ENCODE results near the gene SAPCD1. TPM values are rescaled to one million over a fixed set of nuclear protein-coding genes. Genes with fewer than 3 reads are reported as not detected.

SAPCD1 gene
- total RNA-seq, 1 donor from 2014 or later = 1.2 TPM

- no peak overlapping the region for H3K4me3 Mint-ChIP-seq (ENCODE audit: unreplicated experiment)
- FAIRE-seq (no peak), DNase-seq (ENCODE audit: low read depth) (no peak)
- Histone ChIP-seq H3K9me3 (ENCODE audit: insufficient read depth, low read depth, low read length) (no peaks in the 10 kb centered on the region), H2AFZ (ENCODE audit: low read depth, low read length) (no peak overlapping the region), H4K20me1 (ENCODE audit: insufficient read depth, low read length) (no peaks in the 10 kb centered on the region), H3K4me3 (ENCODE audit: insufficient read depth, low read depth, low read length) (no peak overlapping the region), H3K4me2 (ENCODE audit: low read length) (no peak overlapping the region), H3K27me3 (ENCODE audit: insufficient read depth, low read length) (no peaks in the 10 kb centered on the region), H3K36me3 (ENCODE audit: insufficient read depth, low read length) (no peaks in the 10 kb centered on the region), H3K4me1 (ENCODE audit: insufficient read depth, low read length) (no peaks in the 10 kb centered on the region), H3K27ac (ENCODE audit: low read depth, low read length) (no peak overlapping the region), H3K9ac (ENCODE audit: low read length) (no peak overlapping the region), H3K79me2 (ENCODE audit: insufficient read depth, low read length) (no peaks in the 10 kb centered on the region)
- no peak for TF ChIP-seq EZH2 (IDR thresholded peaks at IDR 0.05; ENCODE audit: insufficient read depth, low read length)
- TF ChIP-seq CTCF (IDR thresholded peaks at IDR 0.05; ENCODE audit: insufficient read depth, low read depth, low read length) = no peak
- H3K4me1 Mint-ChIP-seq (ENCODE audit: low read depth, unreplicated experiment) = peaks cover 10% of the 10 kb centered on the region
- H3K36me3 Mint-ChIP-seq (ENCODE audit: low read depth, unreplicated experiment) = peaks cover 3% of the 10 kb centered on the region
- H3K27ac Mint-ChIP-seq (ENCODE audit: unreplicated experiment) = no peak overlapping the region
- peaks cover 19% of the 10 kb centered on the region for H3K27me3 Mint-ChIP-seq (ENCODE audit: low read depth, unreplicated experiment)
- peaks cover 7% of the 10 kb centered on the region for H3K9me3 Mint-ChIP-seq (ENCODE audit: unreplicated experiment)
Observed at GRCh38 chr6:31718265-31718664, 44.2 kb upstream of the SAPCD1 start.

- Histone ChIP-seq H3K9me3 (ENCODE audit: insufficient read depth, low read depth, low read length) (no peaks in the 10 kb centered on the region), H2AFZ (ENCODE audit: low read depth, low read length) (no peak overlapping the region), H3K9ac (ENCODE audit: low read length) (no peak overlapping the region), H3K36me3 (ENCODE audit: insufficient read depth, low read length) (no peaks in the 10 kb centered on the region), H3K27me3 (ENCODE audit: insufficient read depth, low read length) (no peaks in the 10 kb centered on the region), H3K4me2 (ENCODE audit: low read length) (no peak overlapping the region), H3K4me1 (ENCODE audit: insufficient read depth, low read length) (no peaks in the 10 kb centered on the region), H4K20me1 (ENCODE audit: insufficient read depth, low read length) (no peaks in the 10 kb centered on the region), H3K27ac (ENCODE audit: low read depth, low read length) (no peak overlapping the region), H3K79me2 (ENCODE audit: insufficient read depth, low read length) (no peaks in the 10 kb centered on the region), H3K4me3 (ENCODE audit: insufficient read depth, low read depth, low read length) (no peak overlapping the region)
- Mint-ChIP-seq H3K27me3 (ENCODE audit: low read depth, unreplicated experiment) (peaks cover 19% of the 10 kb centered on the region), H3K4me3 (ENCODE audit: unreplicated experiment) (peak overlapping the region; percentile 57), H3K9me3 (ENCODE audit: unreplicated experiment) (peaks cover 7% of the 10 kb centered on the region), H3K27ac (ENCODE audit: unreplicated experiment) (no peak overlapping the region), H3K4me1 (ENCODE audit: low read depth, unreplicated experiment) (peaks cover 8% of the 10 kb centered on the region), H3K36me3 (ENCODE audit: low read depth, unreplicated experiment) (peaks cover 3% of the 10 kb centered on the region)
- no peak for TF ChIP-seq CTCF (IDR thresholded peaks at IDR 0.05; ENCODE audit: insufficient read depth, low read depth, low read length)
- TF ChIP-seq EZH2 (IDR thresholded peaks at IDR 0.05; ENCODE audit: insufficient read depth, low read length) = no peak
- no peak for DNase-seq (ENCODE audit: low read depth)
- no peak for FAIRE-seq
Observed at GRCh38 chr6:31719001-31719400, 43.5 kb upstream of the SAPCD1 start.

GRCh38 chr6:31720196-31720770, 42.2 kb upstream of the SAPCD1 start:
- peaks cover 19% of the 10 kb centered on the region for H3K27me3 Mint-ChIP-seq (ENCODE audit: low read depth, unreplicated experiment)
- Histone ChIP-seq H3K79me2 (ENCODE audit: insufficient read depth, low read length) (no peaks in the 10 kb centered on the region), H4K20me1 (ENCODE audit: insufficient read depth, low read length) (no peaks in the 10 kb centered on the region), H2AFZ (ENCODE audit: low read depth, low read length) (no peak overlapping the region), H3K4me3 (ENCODE audit: insufficient read depth, low read depth, low read length) (no peak overlapping the region), H3K9me3 (ENCODE audit: insufficient read depth, low read depth, low read length) (no peaks in the 10 kb centered on the region), H3K4me2 (ENCODE audit: low read length) (no peak overlapping the region), H3K27ac (ENCODE audit: low read depth, low read length) (no peak overlapping the region), H3K4me1 (ENCODE audit: insufficient read depth, low read length) (no peaks in the 10 kb centered on the region), H3K9ac (ENCODE audit: low read length) (no peak overlapping the region), H3K36me3 (ENCODE audit: insufficient read depth, low read length) (no peaks in the 10 kb centered on the region), H3K27me3 (ENCODE audit: insufficient read depth, low read length) (no peaks in the 10 kb centered on the region)
- no peak overlapping the region for H3K27ac Mint-ChIP-seq (ENCODE audit: unreplicated experiment)
- no peak for DNase-seq (ENCODE audit: low read depth)
- peaks cover 12% of the 10 kb centered on the region for H3K36me3 Mint-ChIP-seq (ENCODE audit: low read depth, unreplicated experiment)
- TF ChIP-seq EZH2 (IDR thresholded peaks at IDR 0.05; ENCODE audit: insufficient read depth, low read length) = no peak
- no peak for TF ChIP-seq CTCF (IDR thresholded peaks at IDR 0.05; ENCODE audit: insufficient read depth, low read depth, low read length)
- no peak overlapping the region for H3K4me3 Mint-ChIP-seq (ENCODE audit: unreplicated experiment)
- peaks cover 4% of the 10 kb centered on the region for H3K4me1 Mint-ChIP-seq (ENCODE audit: low read depth, unreplicated experiment)
- peaks cover 7% of the 10 kb centered on the region for H3K9me3 Mint-ChIP-seq (ENCODE audit: unreplicated experiment)
- FAIRE-seq = no peak

Data from astrocyte (in vitro differentiated cells and primary cell).